HG02973 (cell line): Measurements from ENCODE around the gene KIAA0825.
"Not testable (repeated sequence)": the region's sequence is repeated elsewhere in the genome, so short reads cannot be mapped to it uniquely, and the experiment has no call there.

Source experiments
- ATAC-seq: cut with Tn5 transposase; IDR thresholded peaks from one replicate; pipeline ENCODE4 v1.9.1; 2021; ENCODE audit warnings: moderate library complexity; ENCODE audit not compliant: unreplicated experiment

KIAA0825 gene

DNA sequence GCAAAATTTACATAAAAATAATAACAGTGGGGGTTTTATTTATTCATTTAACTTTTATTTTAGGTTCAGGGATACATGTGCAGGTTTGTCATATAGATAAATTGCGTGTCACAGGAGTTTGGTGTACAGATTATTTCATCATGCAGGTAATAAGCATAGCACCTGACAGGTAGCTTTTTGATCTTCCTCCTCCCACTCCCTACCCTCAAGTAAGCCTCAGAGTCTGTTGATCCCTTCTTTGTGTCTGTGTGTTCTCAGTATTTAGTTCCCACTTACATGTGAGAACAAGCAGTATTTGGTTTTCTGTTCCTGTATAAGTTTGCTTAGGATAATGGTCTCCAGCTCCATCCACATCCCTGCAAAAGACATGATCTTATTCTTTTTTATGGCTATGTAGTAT, 240.3 kb downstream of the KIAA0825 start:
- ATAC-seq, result no peak

DNA sequence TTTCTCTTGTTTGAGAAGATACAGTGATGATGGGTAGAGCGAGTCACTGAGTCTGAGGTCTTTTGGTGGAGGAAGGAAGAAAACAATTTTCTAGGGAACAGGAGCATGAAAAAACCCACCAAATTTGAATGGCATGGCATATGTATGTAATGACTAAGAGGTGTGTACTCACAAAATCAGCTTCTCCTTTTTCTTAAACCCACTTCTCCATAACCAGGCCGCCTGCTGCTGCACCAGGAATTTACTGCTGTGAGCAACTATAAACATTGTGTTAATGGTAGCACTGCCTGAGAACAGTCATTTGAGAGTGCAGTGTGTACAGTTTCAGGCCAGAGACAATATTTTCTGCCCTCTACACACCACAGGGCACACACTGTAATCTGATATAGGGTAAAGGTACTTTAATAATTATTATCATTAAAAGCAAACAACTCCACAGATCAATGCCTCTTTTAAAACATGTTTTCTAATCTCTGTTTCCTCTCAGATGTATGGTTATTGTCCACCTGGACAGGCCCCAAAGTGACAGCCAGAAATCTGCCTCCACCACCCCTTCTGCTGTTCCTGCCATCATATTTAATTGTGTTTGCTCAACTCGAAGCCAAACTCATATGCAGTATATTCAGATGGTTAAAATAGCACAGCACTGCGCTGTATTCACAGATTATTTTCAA, 241.6 kb downstream of the KIAA0825 start:
- no peak for ATAC-seq

DNA sequence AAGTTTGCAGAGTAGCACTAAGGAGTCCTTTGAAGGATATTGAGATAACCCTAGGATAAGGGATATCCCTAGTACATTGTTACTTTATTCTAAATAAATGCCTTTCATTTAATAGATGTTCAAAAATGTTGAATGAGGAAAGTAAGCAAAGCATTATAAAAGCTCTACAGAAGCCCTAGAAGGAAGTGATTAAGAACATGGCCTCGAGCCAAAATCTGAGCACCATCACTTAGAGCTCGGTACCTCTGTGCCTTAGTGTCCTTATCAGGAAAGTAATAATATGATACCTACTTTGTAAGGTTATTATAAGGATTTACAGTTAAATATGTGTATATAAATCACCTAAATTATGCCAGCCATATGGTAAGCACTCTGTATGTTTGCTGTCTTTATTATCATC, 242.6 kb downstream of the KIAA0825 start:
- ATAC-seq, result no peak

DNA sequence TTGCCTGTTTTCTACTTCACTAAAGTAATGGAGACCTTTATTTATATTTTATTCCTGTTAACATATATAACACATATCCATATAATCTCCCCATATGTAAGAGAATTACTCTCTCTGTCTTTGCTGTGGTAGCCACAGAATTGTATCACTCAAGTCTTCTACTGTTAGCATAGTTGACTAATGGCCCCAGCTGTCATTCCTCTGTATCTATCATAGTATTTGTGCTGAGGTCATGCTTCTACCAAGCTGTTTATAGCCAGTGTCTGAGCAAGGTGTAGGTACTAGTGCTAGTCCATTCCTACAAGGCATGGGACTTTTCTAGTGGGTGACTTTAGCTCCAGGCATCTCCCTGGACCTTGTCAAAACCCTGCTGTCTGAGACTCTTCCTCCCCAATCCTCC, 244.1 kb downstream of the KIAA0825 start:
- no peak for ATAC-seq

DNA sequence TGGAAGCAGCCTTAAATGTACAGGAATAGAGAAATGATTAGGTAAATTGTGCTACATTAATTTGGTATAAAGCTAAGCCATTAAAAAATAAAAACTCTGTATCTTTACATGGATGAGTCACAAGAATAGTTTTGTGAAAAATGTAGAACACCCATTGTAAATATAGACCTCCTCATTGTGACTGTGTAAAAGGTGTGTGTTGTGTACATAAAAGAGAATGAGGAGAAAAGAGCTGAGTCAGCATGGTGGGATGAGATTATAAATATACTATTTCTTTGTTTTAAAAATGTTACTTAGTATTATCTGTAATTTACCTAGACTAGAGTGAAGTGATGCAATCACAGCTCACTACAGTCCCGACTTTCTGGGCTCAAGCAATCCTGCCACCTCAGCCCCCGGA, 250.5 kb downstream of the KIAA0825 start:
- ATAC-seq, result no peak

DNA sequence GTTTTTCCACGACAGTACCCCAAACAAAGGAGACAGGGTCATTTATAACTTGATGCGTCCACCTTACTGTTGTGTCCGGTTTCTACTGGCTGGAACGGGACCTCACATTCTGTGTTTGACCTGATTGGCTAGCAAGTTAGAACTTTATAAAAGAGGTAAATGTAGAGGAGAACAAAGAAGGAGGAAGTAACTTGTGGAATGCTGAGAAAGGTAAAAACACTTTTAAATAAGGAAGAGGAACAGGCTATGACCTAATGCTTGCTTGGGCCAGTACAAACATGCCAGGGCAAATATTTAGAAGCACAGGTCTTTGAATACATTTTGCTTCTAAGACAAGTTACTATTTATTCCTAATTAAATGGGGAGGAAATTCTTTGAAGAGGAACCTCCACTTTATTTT, 251.6 kb downstream of the KIAA0825 start:
- no peak for ATAC-seq

DNA sequence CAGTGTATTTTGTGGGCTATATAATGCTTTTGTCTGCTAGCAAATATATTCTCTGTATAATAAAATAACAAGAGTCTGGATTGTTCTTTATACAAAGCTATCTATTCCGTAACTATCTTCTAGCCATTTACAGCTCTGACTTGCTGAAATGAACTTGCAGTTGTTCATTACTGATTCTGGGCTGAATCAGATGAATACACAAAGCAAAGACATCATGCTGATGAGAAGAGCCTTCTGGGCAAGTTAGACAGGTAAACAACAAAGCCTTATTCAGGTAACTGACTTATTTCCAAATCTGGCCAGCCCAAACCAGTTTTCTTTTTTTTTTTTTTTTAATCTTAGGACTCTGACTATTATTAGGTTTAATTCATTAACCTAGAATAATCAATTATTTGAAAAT, 255.5 kb downstream of the KIAA0825 start:
- no peak for ATAC-seq

DNA sequence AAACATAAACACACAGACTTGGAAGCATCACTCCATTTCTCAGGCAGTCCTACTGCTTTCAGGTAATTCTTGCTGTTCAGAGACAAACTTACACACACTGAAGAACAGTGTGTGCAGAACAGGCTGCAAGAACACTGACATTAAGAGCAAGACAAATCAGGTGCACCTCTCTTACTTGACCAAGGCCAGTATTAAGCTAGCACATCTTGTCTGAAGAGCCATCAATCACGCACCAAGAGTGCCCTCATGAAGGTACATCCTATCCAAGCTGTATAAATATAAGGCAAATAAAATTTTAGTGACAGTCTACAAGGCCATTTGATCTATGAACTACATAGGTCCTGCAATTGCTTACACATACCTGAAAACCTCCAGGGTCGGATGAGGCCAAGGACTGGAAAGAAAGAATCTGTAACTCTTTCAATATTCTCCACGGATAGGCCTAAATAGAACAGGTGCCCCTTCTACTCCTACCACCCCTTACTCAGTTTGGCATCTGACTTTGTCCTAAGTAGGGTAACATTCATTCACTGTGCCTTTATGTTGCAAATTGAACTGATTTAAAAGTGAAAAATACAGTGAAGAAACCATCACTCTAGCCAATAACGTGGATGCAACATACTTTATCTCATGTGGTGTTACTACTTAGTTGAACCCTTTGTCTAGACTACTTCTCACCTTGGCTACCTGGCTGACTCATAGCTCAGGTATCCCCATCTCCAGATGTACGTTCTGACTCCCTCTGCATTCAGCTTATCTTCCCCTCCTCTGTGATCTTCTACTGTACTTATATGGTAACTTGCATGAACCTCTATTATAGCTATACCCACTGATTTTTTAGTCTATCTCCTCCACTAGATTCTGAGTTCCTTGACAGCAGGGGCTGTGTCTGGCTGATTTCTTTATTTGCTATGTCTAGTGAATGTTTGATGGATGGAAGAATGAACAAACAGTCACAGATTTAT, 256.3 kb downstream of the KIAA0825 start:
- no peak for ATAC-seq

DNA sequence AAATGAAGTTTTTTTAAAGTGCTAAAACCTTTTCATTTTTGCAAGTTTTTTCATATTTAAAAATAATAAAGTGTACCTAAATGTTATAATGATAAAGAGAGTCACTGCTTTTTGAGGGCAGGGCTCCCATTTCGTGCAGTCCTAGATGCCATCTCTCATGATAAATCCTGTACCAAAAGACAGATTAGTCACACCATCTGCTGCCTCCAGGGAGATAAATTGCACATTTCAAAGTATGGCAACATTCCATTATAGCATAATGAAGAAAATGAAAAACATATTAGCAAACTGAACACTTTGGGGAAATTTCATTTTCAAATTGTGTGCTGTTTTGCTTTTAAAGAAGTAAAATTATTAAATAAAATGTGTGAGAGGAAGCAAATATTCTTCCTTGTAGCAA, 257.2 kb downstream of the KIAA0825 start:
- ATAC-seq, result no peak

DNA sequence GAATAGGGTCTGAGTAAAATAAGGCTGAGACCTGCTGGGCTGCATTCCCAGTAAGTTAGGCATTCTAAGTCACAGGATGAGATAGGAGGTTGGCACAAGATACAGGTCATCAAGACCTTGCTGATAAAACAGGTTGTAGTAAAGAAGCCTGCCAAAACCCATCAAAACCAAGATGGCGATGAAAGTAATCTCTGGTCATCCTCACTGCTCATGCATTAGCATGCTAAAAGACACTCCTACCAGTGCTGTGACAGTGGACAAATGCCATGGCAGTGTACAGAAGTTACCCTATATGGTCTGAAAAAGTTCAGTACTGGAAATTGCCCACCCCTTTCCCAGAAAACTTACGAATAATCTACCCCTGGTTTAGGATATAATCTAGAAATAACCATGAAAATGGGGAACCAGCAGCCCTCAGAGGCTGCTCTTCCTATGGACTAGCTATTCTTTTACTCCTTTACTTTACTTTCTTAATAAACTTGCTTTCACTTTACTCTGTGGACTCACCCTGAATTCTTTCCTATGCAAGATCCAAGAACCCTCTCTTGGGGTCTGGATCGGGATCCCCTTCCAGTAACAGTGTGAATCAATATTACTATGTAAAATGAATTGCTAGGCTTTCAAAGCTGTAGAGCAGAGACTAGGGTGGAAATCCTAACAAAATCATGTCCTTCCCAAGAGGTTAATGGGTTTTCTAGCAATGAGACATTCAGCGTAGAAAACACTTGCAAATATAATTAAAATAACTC, 257.8 kb downstream of the KIAA0825 start:
- no peak for ATAC-seq

DNA sequence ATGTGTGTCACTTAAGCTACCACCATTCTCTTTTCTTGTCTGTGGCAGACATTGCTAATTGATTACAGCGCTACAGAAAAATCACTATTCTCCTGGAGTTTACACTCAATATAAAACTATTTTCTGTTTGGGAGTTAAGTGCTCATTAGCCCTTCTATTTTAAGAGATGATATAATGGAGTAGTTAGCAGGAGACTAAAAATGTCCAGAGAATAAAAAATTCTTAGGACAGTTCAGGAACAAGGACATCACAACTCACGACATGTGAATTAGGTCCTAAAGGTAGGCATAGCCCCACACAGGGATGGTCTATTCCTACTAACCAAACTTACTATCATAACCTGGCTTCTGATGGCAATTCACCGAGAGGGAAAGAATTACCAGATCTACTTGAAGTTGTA, 258.5 kb downstream of the KIAA0825 start:
- no peak for ATAC-seq

DNA sequence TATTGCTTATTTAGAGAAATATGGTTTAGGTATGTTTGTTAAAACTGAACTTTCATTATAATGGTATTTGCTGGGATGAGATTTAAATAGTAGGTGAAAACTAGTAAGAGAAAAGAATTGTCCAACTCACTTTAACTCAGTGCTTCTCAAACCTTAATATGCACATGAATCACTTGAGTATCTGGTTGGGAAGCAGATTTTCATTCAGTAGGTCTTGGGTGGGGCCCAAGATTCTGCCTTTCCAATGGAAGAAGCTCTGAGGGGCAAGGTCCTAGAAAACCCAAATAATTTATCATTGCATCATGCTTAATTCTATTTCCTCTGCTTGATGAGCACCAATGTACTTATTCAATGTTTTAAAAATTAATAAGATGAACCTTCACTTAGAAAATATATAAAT, 262.6 kb downstream of the KIAA0825 start:
- ATAC-seq, result no peak

DNA sequence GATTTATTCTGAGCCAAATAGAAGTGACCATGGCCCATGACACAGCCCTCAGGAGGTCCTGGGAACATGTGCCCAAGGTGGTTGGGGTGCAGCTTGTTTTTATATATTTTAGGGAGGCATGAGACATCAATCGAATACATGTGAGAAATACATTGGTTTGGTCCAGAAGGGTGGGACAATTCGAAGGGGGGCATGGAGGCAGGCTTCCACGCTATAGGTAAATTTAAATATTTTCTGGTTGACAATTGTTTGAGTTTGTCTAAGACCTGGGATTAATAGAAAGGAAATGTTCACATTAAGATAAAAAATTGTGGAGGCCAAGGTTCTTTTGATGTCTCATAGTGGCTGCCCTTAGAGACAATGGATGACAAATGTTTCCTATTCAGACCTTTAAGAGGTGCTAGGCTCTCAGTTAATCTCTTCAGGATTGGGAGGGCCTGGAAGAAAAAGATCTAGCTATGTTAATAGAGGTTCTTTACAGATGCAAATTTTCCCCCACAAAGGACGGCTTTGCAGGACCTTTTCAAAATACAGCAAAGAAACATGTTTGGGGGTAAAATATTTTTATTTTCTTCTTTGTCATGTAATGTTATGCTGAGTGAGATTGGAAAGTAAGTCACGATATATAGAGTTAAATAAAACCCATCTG, 263.4 kb downstream of the KIAA0825 start:
- not testable (repeated sequence) for ATAC-seq

DNA sequence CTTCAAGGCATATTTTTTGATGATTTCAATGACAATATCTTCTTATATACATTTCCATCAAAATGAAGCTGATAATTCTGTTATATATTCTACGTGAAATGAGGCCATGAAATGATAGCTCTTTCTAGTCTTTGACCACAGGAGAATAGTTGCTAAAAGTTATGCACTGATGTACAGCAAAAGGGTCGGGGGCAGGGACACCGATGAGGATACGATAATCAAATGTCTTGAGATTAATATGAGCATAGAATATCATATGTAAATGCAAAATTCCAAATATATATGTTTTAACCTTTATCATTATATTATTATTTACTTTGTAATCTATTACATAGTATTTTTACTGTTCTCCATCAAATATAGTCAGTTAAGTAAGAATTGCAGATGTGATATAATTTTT, 264.8 kb downstream of the KIAA0825 start:
- no peak for ATAC-seq

DNA sequence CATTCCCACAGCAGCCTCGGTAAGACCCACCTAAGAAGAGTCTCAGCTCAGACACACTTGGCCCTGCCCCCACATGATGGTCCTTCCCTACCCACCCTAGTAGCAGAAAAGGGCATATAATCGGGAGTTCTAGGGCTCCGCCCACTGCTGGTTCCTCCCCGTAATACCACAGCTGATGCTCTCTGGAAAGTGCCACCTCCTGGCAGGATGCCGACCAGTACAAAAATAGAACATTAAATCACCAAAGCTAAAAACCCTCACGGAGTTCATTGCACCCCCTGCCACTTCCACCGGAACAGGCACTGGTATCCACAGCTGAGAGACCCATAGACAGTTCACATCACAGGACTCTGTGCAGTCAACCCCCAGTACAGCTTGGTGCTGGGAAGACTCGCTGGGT, 271.3 kb downstream of the KIAA0825 start:
- no peak for ATAC-seq

DNA sequence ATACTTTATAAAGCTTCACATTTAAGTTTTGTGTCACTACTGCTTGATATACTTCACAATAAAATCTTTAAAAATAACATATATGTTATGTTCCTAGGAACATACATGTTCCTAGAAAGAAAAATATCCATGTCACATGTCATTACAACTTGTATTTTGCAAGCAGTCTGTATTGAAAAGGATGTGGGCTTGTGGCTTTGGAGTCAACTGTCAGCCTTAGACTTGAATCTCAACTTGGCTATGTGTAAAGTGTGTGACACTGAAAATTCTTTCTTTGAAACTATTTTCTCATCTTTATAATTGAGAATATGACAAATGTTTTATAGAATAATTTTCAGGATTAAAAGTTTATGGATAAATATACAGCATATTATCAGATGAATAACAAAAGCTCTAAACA, 273.1 kb downstream of the KIAA0825 start:
- ATAC-seq, result no peak

DNA sequence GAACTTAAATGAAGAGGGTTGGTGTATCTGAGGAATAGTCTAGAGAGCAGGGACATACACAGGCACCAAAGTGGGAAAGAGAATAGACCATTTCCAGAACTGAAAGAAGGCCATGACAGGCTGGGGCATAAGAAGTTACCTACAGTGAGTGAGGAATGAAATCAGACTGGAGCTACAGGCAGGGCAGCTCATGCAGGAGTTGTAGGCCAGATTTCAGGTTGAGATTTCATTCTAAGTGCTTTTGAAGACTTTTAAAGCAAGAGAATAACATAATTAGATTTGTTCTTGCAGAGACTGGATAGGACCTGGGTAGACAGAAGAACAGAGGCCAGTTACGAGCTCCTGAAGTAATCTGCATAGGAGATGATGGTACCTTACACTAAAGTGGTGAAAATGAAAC, 280.8 kb downstream of the KIAA0825 start:
- no peak for ATAC-seq

DNA sequence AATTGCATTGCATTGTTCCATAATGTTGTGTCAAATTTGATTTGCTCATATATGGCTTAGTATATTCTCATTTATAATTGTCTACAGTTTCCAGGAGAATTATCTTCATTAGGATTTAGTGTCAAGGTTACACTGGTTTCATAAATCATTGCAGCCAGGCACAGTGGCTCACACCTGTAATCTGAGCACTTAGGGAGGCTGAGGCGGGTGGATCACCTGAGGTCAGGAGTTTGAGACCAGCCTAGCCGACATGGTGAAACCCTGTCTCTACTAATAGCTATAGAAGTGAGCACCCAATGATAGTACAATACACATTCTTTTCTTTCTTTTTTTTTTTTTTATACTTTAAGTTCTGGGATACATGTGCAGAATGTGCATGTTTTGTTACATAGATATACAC, 282.5 kb downstream of the KIAA0825 start:
- ATAC-seq, result no peak

DNA sequence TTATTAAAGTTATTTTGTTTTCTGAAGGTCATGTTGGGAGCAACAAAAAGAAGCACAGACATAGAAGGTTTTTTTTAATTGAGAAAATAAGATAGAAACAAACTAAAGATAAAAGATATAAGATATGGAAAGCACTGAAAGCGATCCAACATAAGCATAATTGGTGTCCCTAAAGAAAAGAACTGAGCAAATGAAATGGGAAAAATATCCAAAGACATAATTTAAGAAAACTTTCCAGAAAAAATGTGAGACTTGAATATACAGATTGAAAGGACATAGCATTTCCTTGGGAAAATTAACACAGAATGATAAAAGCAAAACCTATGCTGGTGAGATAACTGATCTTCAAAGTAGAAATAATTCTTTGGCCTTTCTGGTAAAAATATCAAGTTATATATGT, 289.3 kb downstream of the KIAA0825 start:
- no peak for ATAC-seq

DNA sequence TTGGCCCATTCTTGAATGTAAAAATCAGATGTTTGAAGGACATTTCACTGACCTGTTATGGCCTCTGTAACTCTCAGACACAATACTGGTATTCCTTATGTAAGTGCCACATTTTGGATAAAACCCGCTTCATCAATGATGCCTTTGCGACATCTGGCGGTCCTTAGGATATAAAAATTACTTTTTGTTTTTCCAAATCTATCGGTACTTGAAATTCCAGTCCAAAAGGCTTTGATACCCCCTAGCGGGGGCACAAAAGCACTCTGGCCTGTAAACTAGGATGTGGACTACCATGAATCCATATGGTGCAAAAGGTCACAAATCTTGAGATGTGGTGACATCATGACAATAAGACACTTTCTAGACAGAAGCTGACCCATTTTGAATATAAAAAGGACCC, 291.8 kb downstream of the KIAA0825 start:
- no peak for ATAC-seq
